Right lobe of liver (tissue), 4 donors: ENCODE data around the gene ULK4.

Experiments used
- CTCF ChIP-seq, 4 donors: fragments of 200-600 bp in 3 of 4; fragments of 450-650 bp in 1 of 4; IDR thresholded peaks; one replicate each; pipeline versions ENCODE4 v1.5.1 to v1.8.0; 2016 to 2022; ENCODE audit warnings: antibody characterized with exemption in 4 of 4, mild to moderate bottlenecking in 2 of 4
- POLR2A ChIP-seq: fragments of 450-650 bp; IDR thresholded peaks from one replicate; pipeline ENCODE4 v1.6.1; 2017; ENCODE audit warnings: antibody characterized with exemption, mild to moderate bottlenecking
- donor health status: DM: no; HTN: no; CAD: no.
- donor health status: DM: no; HTN: no; CAD: no.
- donor health status: DM: no; HTN: yes; CAD: no.

GRCh38 chr3:41288785-41289184, 673.1 kb downstream of the ULK4 start:
- TF ChIP-seq POLR2A (no peak), CTCF (IDR thresholded peaks at IDR 0.05) (no peak)
